HG02763 (cell line): ENCODE results near the gene ASL.
"Not testable (repeated sequence)": the region's sequence is repeated elsewhere in the genome, so short reads cannot be mapped to it uniquely, and the experiment has no call there.

ENCODE experiments used
- ATAC-seq: cut with Tn5 transposase; IDR thresholded peaks from one replicate; pipeline ENCODE4 v1.9.1; 2021; ENCODE audit warnings: mild to moderate bottlenecking, moderate library complexity; ENCODE audit not compliant: unreplicated experiment

Gene ASL

GRCh38 chr7:66116680-66117420, 41.2 kb downstream of the ASL start:
- not testable (repeated sequence) for ATAC-seq

DNA sequence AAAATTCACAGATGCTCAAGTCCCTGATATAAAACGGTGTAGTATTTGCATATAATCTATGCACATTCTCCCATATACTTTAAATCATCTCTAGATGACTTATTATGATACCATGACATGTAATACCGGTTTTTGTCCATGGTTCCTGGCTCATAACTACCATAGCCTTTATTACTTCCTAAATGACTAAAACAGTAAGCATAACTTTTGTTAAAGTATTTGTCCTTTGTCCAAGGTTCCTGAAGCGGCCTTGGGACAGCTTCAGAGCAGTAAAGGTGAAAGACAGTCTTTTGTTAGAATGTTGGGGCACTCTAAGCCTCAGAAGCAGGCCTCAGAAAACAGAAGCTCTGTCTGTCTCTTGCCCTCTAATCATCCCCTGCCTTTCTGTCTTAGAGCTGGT, 43.0 kb downstream of the ASL start:
- ATAC-seq = no peak

DNA sequence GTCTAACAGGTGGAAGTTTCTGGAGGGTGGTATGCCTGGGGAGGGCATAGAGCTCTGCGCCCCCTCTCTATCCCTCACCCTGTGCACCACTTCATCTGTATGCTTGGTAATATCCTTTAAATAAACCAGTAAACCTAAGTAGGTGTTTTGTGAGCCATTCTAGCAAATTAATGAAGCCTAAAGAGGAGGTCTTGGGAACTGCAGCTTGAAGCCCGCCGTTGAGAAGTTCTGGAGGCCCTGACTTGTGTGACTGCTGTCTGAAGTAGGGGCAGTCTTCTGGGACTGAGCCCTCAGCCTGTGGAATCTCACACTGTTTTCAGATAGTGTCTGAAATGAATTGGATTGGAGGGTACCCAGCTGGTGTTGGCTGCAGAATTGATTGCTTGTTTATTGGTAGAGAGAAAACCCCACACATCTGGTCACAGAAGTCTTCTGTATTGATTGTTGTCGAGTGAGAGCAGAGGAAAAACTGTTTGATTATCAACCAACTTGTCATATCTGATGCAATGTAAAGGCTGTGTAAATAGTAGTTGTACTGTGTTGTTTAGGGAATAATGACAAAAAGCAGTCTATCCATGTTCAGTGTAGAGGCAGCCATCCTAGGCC, 43.7 kb downstream of the ASL start:
- no peak for ATAC-seq

DNA sequence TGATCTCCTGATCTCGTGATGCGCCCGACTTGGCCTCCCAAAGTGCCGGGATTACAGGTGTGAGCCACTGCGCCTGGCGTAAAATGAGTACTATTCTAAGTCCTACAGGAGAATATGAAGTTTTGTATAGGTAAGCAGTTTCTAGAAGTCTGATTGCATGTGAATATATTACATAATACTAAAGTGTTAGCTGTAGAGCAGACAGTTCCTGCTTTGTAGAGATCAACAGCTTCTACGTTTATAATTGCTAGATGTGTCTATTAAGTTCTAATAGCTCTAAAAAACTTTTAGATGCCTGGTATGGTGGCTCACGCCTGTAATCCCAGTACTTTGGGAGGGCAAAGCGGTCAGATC, 47.5 kb downstream of the ASL start:
- ATAC-seq = no peak

- not testable (repeated sequence) for ATAC-seq
Measured at GRCh38 chr7:66124569-66124861, 48.9 kb downstream of the ASL start.

DNA sequence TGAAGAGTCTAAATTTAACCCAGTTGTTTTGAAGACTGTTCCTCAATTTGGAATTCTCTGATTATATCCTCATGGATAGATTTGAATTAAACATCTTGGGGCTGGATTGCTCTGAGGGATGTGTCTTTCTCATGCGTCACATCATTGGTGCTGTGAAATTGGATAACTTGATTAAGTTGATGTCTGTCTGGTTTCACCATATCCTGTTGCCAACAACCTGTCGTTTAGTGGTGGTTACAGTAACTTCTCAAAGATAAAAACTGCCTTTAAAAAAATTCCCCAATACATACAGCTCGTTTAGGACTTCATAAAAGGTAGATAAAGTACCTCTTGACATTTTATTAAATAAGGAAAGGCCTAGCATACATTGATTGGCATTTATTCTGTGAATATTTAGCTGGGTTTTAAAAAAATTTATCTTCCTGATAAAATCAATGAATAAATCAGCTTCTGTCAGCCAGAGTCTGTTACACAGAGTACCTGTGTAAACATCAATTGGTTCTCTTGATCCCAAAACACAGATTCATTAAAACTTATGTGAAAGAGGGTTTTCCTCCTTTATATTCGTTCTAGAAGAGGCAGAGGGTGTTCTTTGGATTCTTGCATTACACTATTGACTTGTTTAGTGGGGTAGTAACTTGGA, 49.6 kb downstream of the ASL start:
- ATAC-seq = no peak

DNA sequence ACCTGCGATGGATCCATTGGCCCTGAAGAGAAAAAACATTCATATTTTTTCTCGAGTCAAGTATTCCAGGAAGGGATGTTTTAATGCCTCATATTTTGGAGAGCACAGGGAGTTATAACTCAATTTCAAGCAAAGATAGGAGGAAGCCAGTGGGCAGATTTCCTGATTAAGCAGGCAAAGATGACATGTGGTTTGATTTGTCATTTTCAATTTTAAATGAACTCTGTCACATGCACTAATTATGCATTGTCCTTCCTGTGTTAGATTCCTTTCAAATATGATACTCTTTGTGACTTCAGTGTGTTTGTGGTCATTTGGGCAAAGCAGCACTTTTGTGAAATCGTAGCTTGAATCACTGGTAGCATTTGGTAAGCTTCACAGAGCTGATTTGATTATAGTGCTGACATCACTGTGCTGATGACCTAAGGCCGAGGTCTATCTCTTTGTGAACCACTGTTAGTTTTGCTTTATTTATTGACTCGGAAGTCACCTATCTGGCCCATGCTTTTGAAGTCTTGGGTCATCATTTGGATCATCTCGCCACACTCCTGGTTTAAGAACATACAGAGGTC, 50.2 kb downstream of the ASL start:
- ATAC-seq = not testable (repeated sequence)

DNA sequence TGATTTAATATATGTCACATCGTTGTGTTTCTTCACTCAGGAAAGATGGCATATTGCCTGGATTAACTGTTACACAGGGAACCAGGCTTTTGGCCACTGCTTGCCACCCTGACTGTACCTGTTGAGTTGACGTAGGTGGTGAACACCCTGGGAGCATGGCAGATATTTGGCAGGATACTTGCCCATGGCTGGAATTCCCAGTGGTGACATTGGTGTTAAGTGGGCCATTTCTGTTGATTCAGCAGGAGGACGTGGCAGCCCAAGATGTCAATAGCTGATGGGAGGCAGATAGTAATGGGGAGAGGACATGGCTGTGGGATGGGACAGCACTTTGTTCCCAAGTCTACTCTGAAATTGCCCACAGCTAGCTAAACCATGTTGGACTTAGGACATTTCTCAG, 51.6 kb downstream of the ASL start:
- ATAC-seq = not testable (repeated sequence)

GRCh38 chr7:66138994-66139752, 63.6 kb downstream of the ASL start:
- no peak for ATAC-seq

DNA sequence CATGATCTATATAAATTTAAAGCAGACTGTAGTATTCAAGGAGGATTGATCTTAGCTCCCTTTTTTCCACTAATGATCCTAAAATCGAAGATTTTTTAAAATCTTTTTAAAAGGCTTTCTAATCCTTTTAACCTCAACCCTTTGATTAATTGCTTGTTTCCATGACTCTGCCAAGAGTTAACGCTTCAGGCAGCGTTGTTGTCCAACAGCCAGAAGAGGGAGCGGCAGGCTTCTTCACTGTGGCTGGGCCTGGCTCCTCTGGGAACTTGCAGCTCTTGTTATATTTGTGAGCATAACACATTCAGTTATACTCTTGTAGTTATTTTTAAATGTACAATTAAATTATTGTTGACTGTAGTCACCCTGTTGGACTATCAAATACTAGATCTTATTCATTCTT, 65.3 kb downstream of the ASL start:
- ATAC-seq = no peak

GRCh38 chr7:66142334-66142733, 66.7 kb downstream of the ASL start:
- no peak for ATAC-seq

- ATAC-seq = no peak
Measured at GRCh38 chr7:66142996-66143395, 67.4 kb downstream of the ASL start.
